PFSK-1 (cell line): Measurements from ENCODE around the gene NOC2L.

Source experiments
- FOXP2 ChIP-seq: optimal IDR thresholded peaks from 2 replicates; pipeline ENCODE3; 2011; ENCODE audit warnings: borderline replicate concordance, control low read depth, inconsistent platforms; ENCODE audit not compliant: insufficient read depth; ENCODE audit errors: extremely low read length, extremely low read depth
- POLR2AphosphoS5 ChIP-seq: IDR thresholded peaks from 2 replicates; pipeline ENCODE4 v1.6.1; 2012; ENCODE audit warnings: low read depth, mild to moderate bottlenecking, control low read depth, low read length, moderate library complexity
- SIN3A ChIP-seq: IDR thresholded peaks from 2 replicates; pipeline ENCODE4 v1.6.1; 2012; ENCODE audit warnings: mild to moderate bottlenecking, low read length, moderate library complexity, borderline replicate concordance; ENCODE audit not compliant: insufficient read depth
- TAF1 ChIP-seq: IDR thresholded peaks from 2 replicates; pipeline ENCODE4 v1.6.1; 2012; ENCODE audit warnings: low read length, control low read depth, borderline replicate concordance; ENCODE audit not compliant: insufficient read depth
- TF ChIP-seq, protein P1 (sequence below), 2 experiments: IDR thresholded peaks; 2 replicates each; pipeline versions ENCODE4 v1.6.1 to v1.8.0; 2011 to 2012; ENCODE audit warnings: low read depth in 2 of 2, low read length in 2 of 2, control low read depth in 1 of 2, inconsistent platforms in 1 of 2, mild to moderate bottlenecking in 1 of 2, moderate library complexity in 1 of 2; ENCODE audit not compliant: insufficient read depth in 1 of 2

Gene NOC2L

DNA sequence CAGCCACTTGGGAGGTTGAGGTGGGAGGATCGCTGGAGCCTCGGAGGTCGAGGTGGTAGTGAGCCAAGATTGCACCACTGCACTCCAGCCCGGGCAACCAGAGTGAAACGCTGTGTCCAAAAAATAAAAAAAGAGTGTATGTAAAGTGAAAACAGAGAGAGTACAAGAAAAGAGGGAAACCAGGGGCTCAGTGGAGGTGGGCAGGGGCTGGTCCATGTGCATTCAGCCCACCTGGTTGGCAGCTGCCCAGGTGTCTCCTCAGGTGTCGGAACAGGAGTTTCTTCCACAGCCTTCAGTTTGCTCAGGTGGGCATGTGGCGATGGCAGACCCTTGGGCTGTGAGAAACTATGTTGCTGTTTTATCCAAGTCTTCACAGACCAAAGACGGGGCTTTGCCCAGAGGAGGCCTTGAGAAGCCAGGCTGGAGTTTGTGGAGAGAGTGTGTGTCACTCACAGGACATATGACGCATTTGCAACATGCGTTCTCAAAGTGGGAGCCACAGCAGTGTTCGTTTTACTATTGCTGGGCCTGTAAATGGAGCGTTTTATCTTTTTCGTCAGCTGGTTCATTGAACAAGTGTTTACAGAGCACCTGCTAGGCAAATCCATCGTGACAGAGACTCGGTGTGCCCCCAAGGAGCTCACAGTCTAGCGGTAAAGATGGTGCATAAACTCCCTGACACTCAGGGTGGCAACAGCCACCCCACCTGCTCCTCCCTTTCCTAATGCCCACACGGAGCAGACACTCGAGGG is 57.8 kb downstream of the NOC2L start:
- no peak for TF ChIP-seq POLR2AphosphoS5
- TF ChIP-seq SIN3A, result no peak
- TF ChIP-seq FOXP2, result no peak
- TF ChIP-seq, protein P1, sequence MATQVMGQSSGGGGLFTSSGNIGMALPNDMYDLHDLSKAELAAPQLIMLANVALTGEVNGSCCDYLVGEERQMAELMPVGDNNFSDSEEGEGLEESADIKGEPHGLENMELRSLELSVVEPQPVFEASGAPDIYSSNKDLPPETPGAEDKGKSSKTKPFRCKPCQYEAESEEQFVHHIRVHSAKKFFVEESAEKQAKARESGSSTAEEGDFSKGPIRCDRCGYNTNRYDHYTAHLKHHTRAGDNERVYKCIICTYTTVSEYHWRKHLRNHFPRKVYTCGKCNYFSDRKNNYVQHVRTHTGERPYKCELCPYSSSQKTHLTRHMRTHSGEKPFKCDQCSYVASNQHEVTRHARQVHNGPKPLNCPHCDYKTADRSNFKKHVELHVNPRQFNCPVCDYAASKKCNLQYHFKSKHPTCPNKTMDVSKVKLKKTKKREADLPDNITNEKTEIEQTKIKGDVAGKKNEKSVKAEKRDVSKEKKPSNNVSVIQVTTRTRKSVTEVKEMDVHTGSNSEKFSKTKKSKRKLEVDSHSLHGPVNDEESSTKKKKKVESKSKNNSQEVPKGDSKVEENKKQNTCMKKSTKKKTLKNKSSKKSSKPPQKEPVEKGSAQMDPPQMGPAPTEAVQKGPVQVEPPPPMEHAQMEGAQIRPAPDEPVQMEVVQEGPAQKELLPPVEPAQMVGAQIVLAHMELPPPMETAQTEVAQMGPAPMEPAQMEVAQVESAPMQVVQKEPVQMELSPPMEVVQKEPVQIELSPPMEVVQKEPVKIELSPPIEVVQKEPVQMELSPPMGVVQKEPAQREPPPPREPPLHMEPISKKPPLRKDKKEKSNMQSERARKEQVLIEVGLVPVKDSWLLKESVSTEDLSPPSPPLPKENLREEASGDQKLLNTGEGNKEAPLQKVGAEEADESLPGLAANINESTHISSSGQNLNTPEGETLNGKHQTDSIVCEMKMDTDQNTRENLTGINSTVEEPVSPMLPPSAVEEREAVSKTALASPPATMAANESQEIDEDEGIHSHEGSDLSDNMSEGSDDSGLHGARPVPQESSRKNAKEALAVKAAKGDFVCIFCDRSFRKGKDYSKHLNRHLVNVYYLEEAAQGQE (IDR thresholded peaks at IDR 0.05; ENCODE audit: insufficient read depth in 1 of 2, low read depth in 2 of 2, low read length in 2 of 2), result no peak
- TF ChIP-seq TAF1, result no peak

DNA sequence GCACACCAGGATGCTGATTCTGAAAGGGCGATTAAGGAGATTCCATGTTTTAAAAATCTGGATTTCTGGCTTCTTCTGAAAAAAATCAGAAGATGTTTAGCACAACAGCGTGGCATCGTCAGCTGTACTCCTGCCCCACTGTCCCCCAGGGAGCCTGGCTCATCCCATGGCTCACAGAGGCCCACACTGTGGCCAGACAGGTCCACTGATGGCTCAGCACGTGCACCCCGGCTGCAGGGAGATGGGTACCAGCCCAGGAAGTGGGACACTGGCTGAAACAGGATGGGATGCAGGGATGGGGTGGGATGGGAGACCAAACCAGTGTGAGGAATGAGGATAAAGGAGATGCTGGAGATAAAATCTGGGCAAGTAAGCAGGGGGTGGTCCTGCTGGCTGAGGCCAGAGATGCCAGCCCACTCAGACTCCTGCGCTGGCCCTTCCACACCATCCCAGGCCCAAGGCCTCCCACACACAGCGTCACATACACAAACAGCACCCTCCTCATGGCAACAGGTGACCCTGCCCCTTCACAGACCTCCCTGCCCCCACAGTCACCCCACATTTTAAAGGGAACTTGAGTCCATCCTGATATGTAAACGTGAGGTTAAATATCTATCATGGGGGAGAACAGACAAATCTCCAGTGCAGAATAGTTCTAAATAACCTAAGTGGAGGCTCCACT is 59.3 kb downstream of the NOC2L start:
- TF ChIP-seq, protein P1 (IDR thresholded peaks at IDR 0.05; ENCODE audit: insufficient read depth in 1 of 2, low read depth in 2 of 2, low read length in 2 of 2), result no peak
- TF ChIP-seq POLR2AphosphoS5 (no peak), SIN3A (no peak), TAF1 (no peak), FOXP2 (no peak)

DNA sequence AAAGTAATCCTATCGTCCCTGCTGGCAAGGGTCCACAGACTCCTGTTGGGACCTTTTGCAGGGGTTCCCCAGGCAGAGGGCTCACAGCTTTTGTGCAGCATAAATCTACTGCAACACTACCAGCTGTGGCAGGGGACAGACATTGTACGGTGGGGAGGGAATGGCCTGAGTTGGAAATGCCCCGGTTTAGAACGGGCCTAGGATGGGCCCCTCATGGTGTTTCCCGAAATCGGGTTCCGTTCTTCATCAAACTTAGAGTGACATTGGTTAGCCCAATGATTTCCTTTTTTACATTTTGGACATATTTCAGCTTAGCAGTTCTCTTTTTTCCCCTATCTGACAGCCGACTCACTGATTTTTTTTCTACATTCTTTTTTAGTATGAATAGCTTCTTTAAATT is 61.8 kb downstream of the NOC2L start:
- TF ChIP-seq FOXP2, result no peak
- no peak for TF ChIP-seq POLR2AphosphoS5
- no peak for TF ChIP-seq SIN3A
- TF ChIP-seq TAF1, result no peak
- TF ChIP-seq, protein P1 (IDR thresholded peaks at IDR 0.05; ENCODE audit: insufficient read depth in 1 of 2, low read depth in 2 of 2, low read length in 2 of 2), result no peak
